ENCODE results near the gene ARL16.

The ARL16 gene

DNA sequence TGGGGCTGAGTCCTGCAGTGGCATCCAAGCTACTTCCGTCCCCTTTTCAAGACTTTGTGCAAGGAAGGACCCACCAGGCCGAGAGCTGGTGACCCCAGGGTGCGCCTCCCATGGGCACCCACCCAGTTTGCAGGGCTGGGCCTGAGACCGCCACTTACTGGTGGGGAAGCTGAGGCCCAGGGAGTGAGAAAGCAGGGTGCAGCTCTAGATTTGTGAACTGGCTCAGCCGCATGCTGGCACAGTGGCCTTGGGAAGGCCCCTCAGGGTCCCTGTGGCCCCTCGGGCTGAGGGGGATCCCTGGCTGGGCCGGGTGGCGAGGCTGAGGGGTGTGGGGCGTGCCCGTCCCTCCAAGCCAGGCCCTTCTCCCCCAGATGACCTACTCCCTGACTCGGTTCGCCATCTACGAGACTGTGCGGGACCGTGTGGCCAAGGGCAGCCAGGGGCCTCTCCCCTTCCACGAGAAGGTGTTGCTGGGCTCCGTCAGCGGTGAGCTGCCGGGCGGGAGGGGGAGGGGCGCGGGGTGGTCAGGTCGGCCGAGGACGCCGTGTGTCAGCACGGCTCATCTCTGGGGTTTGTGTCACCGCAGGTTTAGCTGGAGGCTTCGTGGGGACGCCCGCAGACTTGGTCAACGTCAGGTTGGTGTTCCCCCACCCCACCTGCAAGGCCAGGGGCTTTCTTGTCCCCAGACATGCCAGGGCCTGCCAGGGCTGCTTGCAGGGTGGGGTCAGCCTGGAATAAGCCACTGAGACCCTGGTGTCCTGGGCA, 31.7 kb upstream of the ARL16 start:
- H3K4me3 ChIP-seq (ENCODE audit: low read depth, low read length) = no peak overlapping the region
- TF ChIP-seq, protein P1, sequence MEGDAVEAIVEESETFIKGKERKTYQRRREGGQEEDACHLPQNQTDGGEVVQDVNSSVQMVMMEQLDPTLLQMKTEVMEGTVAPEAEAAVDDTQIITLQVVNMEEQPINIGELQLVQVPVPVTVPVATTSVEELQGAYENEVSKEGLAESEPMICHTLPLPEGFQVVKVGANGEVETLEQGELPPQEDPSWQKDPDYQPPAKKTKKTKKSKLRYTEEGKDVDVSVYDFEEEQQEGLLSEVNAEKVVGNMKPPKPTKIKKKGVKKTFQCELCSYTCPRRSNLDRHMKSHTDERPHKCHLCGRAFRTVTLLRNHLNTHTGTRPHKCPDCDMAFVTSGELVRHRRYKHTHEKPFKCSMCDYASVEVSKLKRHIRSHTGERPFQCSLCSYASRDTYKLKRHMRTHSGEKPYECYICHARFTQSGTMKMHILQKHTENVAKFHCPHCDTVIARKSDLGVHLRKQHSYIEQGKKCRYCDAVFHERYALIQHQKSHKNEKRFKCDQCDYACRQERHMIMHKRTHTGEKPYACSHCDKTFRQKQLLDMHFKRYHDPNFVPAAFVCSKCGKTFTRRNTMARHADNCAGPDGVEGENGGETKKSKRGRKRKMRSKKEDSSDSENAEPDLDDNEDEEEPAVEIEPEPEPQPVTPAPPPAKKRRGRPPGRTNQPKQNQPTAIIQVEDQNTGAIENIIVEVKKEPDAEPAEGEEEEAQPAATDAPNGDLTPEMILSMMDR (IDR thresholded peaks at IDR 0.05; ENCODE audit: low read depth, low read length) = no peak

DNA sequence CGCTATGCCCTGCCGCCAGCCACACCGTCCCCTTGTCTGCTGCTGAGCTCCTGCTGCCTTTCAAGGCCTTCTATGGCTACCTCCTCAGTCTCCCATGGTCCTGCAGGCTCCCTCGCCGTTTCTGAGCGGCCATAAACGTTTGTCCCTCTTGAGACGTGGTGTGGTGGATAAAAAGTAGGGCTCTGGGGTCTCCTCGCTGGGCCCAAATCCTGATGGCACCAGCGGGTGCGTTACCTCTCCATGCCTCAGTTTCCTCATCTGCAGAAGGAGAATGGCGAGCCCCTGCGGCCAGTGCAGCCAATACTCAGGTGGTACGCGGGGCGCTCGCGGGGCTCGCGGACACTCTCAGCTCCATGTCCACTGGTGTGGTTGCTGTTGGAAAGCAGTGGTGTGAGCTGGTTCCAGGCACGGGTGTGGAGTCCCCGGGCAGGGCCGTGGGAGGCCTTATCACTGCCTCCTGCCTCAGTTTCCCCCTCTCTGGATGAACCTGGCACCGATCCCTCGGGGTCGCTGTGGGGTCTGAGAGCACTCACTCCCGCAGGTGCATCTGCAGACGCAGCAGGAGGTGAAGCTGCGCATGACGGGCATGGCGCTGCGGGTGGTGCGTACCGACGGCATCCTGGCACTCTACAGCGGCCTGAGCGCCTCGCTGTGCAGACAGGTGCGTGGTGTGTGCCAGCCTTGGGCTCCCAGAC, 31.0 kb upstream of the ARL16 start:
- no peak overlapping the region for H3K4me3 ChIP-seq (ENCODE audit: low read depth, low read length)
- TF ChIP-seq, protein P1 (IDR thresholded peaks at IDR 0.05; ENCODE audit: low read depth, low read length) = no peak

DNA sequence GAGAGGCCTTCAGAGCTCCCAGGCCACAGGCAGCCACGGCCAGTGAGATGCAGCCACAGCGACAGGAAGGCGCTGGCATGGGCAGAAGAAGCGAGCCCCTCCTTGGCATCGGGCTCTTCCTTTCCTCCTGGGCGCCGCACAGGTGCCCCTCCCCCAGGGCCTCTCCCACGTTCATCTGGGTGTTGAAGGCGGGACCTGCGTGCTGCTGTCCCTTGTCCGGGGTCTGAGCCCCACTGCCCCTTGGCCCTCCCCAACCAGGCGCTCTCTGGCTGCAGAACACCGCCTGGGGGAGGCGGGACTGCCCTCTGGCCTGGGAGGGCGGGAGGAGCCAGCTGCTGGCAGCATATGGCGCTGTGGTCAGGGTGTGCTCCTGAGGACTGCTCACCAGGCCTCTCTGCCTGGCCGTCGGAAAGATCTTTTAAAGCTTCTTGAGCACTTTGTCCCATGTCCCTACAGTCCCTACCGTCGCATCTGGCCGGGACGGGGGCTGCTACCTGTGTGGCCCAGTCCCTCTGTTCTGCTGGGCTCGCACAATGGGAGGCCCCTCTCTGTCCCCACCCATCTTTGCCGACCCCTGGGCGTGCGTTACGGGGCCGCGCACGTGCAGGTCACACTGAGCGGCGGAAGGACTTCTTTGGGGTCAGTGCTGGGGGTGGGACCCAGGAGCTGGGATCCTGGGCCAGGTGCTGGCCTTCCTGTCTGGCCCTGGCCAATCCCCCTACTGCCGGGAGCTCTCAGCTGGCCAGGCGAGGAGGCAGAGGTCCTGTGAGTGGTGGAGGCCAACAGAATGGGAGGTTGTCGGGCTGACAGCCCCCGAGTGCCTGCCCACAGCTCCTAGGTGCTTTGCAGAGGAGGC, 30.2 kb upstream of the ARL16 start:
- TF ChIP-seq, protein P1 (IDR thresholded peaks at IDR 0.05; ENCODE audit: low read depth, low read length) = no peak
- H3K4me3 ChIP-seq (ENCODE audit: low read depth, low read length) = peak overlapping the region; percentile 67; the same call in 1 of the 2 replicates

DNA sequence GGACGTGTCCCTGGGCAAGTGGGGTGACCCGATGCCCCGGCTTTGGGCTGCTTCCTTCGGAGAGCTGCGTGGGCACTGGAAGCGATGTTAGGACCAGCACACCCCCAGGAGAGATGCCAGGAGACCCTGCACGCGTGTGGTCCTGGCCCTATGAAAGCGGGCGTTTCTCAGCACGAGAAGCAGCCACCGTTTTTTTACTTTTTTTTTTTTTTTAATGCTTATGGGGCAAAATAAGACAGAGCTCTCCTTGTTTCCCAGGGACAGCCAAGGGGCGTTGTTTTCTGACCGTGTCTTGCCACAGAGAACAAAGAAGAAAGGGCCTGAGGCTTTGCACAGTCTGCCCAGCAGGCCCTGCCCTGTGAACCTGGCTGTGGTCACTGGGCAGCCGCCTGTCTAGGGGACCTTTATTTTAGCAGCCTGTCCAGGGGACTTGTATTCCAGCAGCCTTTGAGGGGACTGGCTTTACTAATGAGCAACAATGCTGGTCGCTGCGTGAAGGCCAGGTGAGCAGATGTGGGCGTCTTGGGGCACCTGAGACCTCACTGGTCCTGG, 29.5 kb upstream of the ARL16 start:
- peak overlapping the region; percentile 67 for H3K4me3 ChIP-seq (ENCODE audit: low read depth, low read length)
- TF ChIP-seq, protein P1 (IDR thresholded peaks at IDR 0.05; ENCODE audit: low read depth, low read length) = no peak

DNA sequence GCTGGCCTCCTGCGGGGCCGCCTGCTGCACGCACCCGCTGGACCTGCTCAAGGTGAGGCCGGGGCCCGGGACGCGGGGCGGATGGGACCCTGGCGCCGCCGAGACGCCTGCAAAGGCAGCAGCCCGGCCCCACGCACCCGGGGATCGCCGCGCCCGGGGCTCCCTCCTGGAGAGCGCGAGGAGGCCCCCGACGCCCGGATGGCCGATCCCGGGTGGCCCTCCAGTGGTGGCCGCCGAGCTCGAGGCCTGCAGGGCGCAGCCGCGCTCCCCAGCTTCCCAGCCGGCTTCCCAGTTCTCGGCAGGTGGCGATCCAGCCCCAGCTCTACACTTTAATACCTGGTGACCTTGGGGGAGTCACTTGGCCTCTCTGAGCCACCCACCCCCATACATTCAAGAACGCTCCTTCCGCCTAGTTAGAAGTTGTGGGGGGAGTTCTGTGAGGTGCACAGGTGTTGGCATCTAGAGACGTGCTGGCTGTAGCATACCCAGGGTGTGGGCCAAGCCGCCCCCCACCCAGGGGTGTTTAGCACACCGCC, 28.9 kb upstream of the ARL16 start:
- TF ChIP-seq, protein P1 (IDR thresholded peaks at IDR 0.05; ENCODE audit: low read depth, low read length) = no peak

DNA sequence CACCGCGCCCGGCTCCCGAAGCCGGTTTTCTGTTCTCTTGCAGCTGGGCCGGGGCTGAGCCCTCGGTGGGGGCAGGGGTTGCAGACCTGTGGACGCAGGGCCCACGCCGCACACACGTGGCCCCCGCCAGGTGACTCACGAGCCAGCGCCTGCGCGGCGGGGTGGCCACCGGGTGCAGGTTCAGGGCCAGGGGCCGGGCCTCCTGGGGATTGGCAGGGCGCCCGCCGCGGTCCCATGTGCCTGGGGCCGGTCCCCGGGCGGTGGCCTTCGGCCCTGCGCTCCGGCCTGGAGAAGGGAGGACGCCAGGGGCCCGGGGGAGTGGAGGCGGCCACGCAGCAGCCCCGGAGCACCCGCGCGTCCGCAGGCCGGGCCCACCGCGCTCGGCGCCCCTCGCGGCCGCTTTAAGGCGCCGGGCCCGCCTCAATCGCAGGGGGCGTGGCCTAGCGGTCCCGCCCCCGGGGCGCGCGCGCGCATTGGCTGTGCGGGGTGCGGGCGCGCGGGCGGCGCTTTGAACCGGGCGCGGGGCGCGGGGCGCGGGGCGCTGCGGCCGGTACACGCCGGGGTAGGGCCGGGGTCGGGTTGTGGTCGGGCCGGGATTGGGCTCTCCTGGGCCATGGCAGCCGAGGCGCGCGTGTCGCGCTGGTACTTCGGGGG, 28.3 kb upstream of the ARL16 start, which contains the start of gene SLC25A10:
Gene SLC25A10, plus strand, starts transcription at position 471 of the 654 bp plus-strand sequence. Its CDS starts 143 bp downstream, at position 614.
- peak within 1 kb of the TSS; percentile 67 for H3K4me3 ChIP-seq (ENCODE audit: low read depth, low read length)
- TF ChIP-seq, protein P1 (IDR thresholded peaks at IDR 0.05; ENCODE audit: low read depth, low read length) = no peak

More for the DNA sequence above, 28.9 kb upstream of the ARL16 start:
- peak overlapping the region; percentile 67 for H3K4me3 ChIP-seq (ENCODE audit: low read depth, low read length)
